Neural progenitor cell (in vitro differentiated cells): ENCODE measurements around the gene LMAN1L. TPM values are rescaled to one million over a fixed set of nuclear protein-coding genes. Genes with fewer than 3 reads are reported as not detected.
A peak's percentile ranks its signal among the peaks of the same experiment; 100 is the strongest.

Source experiments
- DNase-seq: peaks from one replicate; pipeline ENCODE4 v3.0.0-alpha.2; 2016; ENCODE audit warnings: low spot score
- H2AFZ ChIP-seq: fragments of 200-600 bp; sonication (generic); replicated peaks from 2 replicates; pipeline ENCODE4 v1.6.1; 2016; ENCODE audit warnings: antibody characterized with exemption
- H3F3A ChIP-seq: fragments of 200-600 bp; sonication (generic); 2 replicates; pipeline ENCODE4 v1.6.1; 2016; ENCODE audit warnings: antibody characterized with exemption, low read depth
- H3K27ac ChIP-seq: fragments of 200-600 bp; sonication (generic); 2 replicates; pipeline ENCODE4 v1.5.1; 2016; ENCODE audit warnings: mild to moderate bottlenecking
- H3K27me3 ChIP-seq: fragments of 200-600 bp; sonication (generic); 2 replicates; pipeline ENCODE4 v1.6.1; 2016; ENCODE audit warnings: mild to moderate bottlenecking, moderate library complexity
- H3K36me3 ChIP-seq: fragments of 200-600 bp; sonication (generic); 2 replicates; pipeline ENCODE4 v1.5.1; 2016
- H3K4me1 ChIP-seq: fragments of 200-600 bp; sonication (generic); 2 replicates; pipeline ENCODE4 v1.6.1; 2016; ENCODE audit warnings: mixed run types
- H3K4me2 ChIP-seq: fragments of 200-600 bp; sonication (generic); 2 replicates; pipeline ENCODE4 v1.6.1; 2016
- H3K4me3 ChIP-seq: fragments of 200-600 bp; sonication (generic); 2 replicates; pipeline ENCODE4 v1.5.1; 2016
- H3K79me2 ChIP-seq: fragments of 200-600 bp; sonication (generic); 2 replicates; pipeline ENCODE4 v1.6.1; 2016; ENCODE audit warnings: low read depth
- H3K9ac ChIP-seq: fragments of 200-600 bp; sonication (generic); 2 replicates; pipeline ENCODE4 v1.6.1; 2016
- H3K9me3 ChIP-seq: fragments of 200-600 bp; sonication (generic); 2 replicates; pipeline ENCODE4 v1.5.1; 2016; ENCODE audit warnings: low read depth
- H4K20me1 ChIP-seq: fragments of 200-600 bp; sonication (generic); 2 replicates; pipeline ENCODE4 v1.6.1; 2016; ENCODE audit warnings: low read depth
- H3K27ac Mint-ChIP-seq: 3 replicates; pipeline ENCODE4 v1.8.0; 2021; ENCODE audit warnings: mixed read lengths
- H3K27me3 Mint-ChIP-seq: 2 replicates; pipeline ENCODE4 v1.8.0; 2022; ENCODE audit warnings: low read depth, mild to moderate bottlenecking, inconsistent platforms, moderate library complexity, mixed read lengths; ENCODE audit not compliant: insufficient read depth
- H3K36me3 Mint-ChIP-seq: 3 replicates; pipeline ENCODE4 v1.8.0; 2021; ENCODE audit warnings: mixed read lengths
- H3K4me1 Mint-ChIP-seq: 3 replicates; pipeline ENCODE4 v1.8.0; 2021; ENCODE audit warnings: mixed read lengths
- H3K4me3 Mint-ChIP-seq: 3 replicates; pipeline ENCODE4 v1.8.0; 2021; ENCODE audit warnings: mild to moderate bottlenecking, moderate library complexity, mixed read lengths
- H3K9me3 Mint-ChIP-seq: 3 replicates; pipeline ENCODE4 v1.8.0; 2020; ENCODE audit warnings: mixed read lengths
- EZH2 ChIP-seq: fragments of 200-600 bp; sonication (generic); IDR thresholded peaks from 2 replicates; pipeline ENCODE4 v1.6.1; 2017; ENCODE audit warnings: antibody characterized with exemption, mild to moderate bottlenecking, moderate library complexity
- EZH2phosphoT487 ChIP-seq: fragments of 200-600 bp; sonication (generic); IDR thresholded peaks from 2 replicates; pipeline ENCODE4 v1.6.1; 2017; ENCODE audit warnings: antibody characterized with exemption
- total RNA-seq: library from RNA; depleted of rRNA; stranded (reverse); fragments of >200 nt; gene quantifications from 2 replicates; pipeline ENCODE4 v1.2.3, GENCODE V29; 2015; ENCODE audit warnings: low replicate concordance
- TF ChIP-seq, protein P1 (sequence below): fragments of 200-600 bp; sonication (generic); IDR thresholded peaks from 2 replicates; pipeline ENCODE4 v1.5.1; 2017; ENCODE audit warnings: antibody characterized with exemption, mild to moderate bottlenecking

LMAN1L gene
- total RNA-seq, 1 donor from 2014 or later = not detected

GRCh38 chr15:74768099-74768770 is 44.4 kb upstream of the LMAN1L start:
- H3K36me3 Mint-ChIP-seq = no peaks in the 10 kb centered on the region
- no peak overlapping the region for H3K4me3 Mint-ChIP-seq
- Histone ChIP-seq H3K27ac (no peak overlapping the region), H2AFZ (peak overlapping the region; percentile 32), H3F3A (peaks cover 16% of the 10 kb centered on the region), H3K79me2 (no peaks in the 10 kb centered on the region), H3K4me1 (peaks cover 13% of the 10 kb centered on the region), H3K9ac (no peak overlapping the region), H3K9me3 (no peaks in the 10 kb centered on the region), H3K4me2 (peak overlapping the region; percentile 61), H4K20me1 (no peaks in the 10 kb centered on the region), H3K4me3 (no peak overlapping the region), H3K36me3 (no peaks in the 10 kb centered on the region), H3K27me3 (peaks cover 16% of the 10 kb centered on the region)
- DNase-seq = peak; percentile 53
- H3K27me3 Mint-ChIP-seq = peaks cover 17% of the 10 kb centered on the region
- H3K9me3 Mint-ChIP-seq = no peaks in the 10 kb centered on the region
- H3K27ac Mint-ChIP-seq = no peak overlapping the region
- TF ChIP-seq EZH2 (no peak), EZH2phosphoT487 (no peak)
- TF ChIP-seq, protein P1, sequence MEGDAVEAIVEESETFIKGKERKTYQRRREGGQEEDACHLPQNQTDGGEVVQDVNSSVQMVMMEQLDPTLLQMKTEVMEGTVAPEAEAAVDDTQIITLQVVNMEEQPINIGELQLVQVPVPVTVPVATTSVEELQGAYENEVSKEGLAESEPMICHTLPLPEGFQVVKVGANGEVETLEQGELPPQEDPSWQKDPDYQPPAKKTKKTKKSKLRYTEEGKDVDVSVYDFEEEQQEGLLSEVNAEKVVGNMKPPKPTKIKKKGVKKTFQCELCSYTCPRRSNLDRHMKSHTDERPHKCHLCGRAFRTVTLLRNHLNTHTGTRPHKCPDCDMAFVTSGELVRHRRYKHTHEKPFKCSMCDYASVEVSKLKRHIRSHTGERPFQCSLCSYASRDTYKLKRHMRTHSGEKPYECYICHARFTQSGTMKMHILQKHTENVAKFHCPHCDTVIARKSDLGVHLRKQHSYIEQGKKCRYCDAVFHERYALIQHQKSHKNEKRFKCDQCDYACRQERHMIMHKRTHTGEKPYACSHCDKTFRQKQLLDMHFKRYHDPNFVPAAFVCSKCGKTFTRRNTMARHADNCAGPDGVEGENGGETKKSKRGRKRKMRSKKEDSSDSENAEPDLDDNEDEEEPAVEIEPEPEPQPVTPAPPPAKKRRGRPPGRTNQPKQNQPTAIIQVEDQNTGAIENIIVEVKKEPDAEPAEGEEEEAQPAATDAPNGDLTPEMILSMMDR = no peak
- H3K4me1 Mint-ChIP-seq = peaks cover 29% of the 10 kb centered on the region

DNA sequence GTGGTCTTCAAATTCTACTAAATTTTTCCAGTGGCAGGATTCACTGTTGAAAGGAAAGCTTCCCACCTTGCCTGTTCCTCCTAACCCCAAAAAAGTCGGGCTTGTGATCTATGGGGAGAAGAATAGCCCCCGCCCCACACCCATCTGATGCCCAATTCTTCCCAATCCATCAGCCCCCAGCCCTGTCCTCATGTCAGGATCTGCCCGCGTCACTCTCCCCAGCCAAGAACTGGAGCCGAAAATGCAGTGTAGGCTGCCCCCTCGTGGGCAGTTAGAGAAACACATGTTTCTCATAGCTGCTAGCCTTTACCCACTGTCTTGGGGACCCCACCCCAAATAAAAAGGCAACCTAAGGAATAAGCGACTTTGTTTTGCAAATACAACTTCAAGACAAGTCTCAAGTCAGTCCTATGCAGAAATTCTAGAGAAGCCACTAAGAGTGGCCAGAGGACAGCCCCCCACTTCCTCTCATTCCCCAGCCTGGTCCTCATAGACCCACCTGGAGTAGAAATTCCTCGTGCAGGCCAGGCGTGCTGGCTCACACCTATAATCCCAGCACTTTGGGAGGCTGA is 43.8 kb upstream of the LMAN1L start:
- Histone ChIP-seq H3K36me3 (no peaks in the 10 kb centered on the region), H3K79me2 (no peaks in the 10 kb centered on the region), H3K4me2 (peak overlapping the region; percentile 61), H3K4me3 (no peak overlapping the region), H4K20me1 (no peaks in the 10 kb centered on the region), H3K4me1 (peaks cover 19% of the 10 kb centered on the region), H3K9ac (no peak overlapping the region), H3K9me3 (no peaks in the 10 kb centered on the region), H3K27ac (no peak overlapping the region), H2AFZ (peak overlapping the region; percentile 32), H3K27me3 (peaks cover 16% of the 10 kb centered on the region), H3F3A (peaks cover 22% of the 10 kb centered on the region)
- Mint-ChIP-seq H3K4me1 (peaks cover 35% of the 10 kb centered on the region), H3K27ac (no peak overlapping the region), H3K4me3 (peak overlapping the region; percentile 25), H3K36me3 (no peaks in the 10 kb centered on the region), H3K9me3 (no peaks in the 10 kb centered on the region), H3K27me3 (peaks cover 19% of the 10 kb centered on the region)
- peak; percentile 81 for DNase-seq
- TF ChIP-seq EZH2 (no peak), EZH2phosphoT487 (no peak)
- TF ChIP-seq, protein P1 = peak; percentile 91

DNA sequence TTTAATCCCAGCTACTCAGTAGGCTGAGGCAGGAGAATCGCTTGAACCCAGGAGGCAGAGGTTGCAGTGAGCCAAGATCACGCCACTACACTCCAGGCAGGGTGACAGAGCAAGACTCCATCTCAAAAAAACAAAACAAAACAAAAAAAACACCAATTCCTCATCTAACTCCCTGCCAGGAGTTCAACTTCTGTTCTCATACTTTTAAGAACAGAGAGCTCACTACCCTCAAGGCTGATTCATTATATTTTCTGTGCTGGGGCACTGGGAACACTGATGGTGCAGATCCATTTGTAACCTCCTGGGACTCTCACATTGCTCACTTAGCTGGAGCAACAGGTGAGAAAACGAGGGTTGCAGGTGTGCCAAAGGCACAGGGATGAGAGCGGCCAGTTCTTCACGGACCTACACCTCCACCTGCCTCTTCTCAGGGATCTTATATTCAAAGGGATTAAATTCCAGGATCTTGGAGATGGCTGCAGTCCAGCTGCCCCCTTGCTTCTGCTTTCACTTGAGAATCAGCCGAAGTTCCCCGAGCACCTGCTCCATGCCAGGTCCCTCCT is 43.1 kb upstream of the LMAN1L start:
- Histone ChIP-seq H3K4me2 (no peak overlapping the region), H3K4me3 (no peak overlapping the region), H2AFZ (no peak overlapping the region), H3K9me3 (no peaks in the 10 kb centered on the region), H3K79me2 (no peaks in the 10 kb centered on the region), H3K4me1 (peaks cover 23% of the 10 kb centered on the region), H3K36me3 (no peaks in the 10 kb centered on the region), H3K27ac (no peak overlapping the region), H4K20me1 (no peaks in the 10 kb centered on the region), H3F3A (peaks cover 26% of the 10 kb centered on the region), H3K9ac (no peak overlapping the region), H3K27me3 (peaks cover 16% of the 10 kb centered on the region)
- H3K36me3 Mint-ChIP-seq = no peaks in the 10 kb centered on the region
- H3K27me3 Mint-ChIP-seq = peaks cover 20% of the 10 kb centered on the region
- H3K4me3 Mint-ChIP-seq = no peak overlapping the region
- H3K4me1 Mint-ChIP-seq = peaks cover 40% of the 10 kb centered on the region
- no peak for TF ChIP-seq EZH2
- TF ChIP-seq, protein P1 = no peak
- TF ChIP-seq EZH2phosphoT487 = no peak
- H3K27ac Mint-ChIP-seq = no peak overlapping the region
- H3K9me3 Mint-ChIP-seq = no peaks in the 10 kb centered on the region
- no peak for DNase-seq
